ENCODE results near the gene PFKFB4.

DNA sequence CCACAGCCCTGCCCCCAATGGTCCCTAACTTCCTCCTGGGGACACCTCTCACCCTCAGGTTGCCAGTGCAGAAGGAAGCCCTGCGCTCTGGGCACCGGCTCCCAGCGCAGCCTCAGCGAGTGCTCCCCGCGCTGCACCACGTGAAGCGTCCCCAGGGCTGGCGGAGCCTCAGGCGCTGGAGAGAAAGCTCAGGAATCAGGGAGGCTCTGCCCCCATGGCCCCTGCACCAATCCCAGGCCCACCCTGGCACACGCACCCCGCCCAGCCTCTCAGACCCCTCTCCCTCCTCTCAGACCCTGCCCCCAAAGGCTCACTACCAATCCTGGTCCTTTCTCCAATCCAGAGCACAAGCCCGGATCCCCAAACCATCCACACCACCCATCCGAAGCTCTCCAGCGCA is 31.6 kb upstream of the PFKFB4 start:
- TF ChIP-seq RFX5 (IDR thresholded peaks at IDR 0.05; ENCODE audit: low read depth, low read length): no peak
- TF ChIP-seq, protein P1, sequence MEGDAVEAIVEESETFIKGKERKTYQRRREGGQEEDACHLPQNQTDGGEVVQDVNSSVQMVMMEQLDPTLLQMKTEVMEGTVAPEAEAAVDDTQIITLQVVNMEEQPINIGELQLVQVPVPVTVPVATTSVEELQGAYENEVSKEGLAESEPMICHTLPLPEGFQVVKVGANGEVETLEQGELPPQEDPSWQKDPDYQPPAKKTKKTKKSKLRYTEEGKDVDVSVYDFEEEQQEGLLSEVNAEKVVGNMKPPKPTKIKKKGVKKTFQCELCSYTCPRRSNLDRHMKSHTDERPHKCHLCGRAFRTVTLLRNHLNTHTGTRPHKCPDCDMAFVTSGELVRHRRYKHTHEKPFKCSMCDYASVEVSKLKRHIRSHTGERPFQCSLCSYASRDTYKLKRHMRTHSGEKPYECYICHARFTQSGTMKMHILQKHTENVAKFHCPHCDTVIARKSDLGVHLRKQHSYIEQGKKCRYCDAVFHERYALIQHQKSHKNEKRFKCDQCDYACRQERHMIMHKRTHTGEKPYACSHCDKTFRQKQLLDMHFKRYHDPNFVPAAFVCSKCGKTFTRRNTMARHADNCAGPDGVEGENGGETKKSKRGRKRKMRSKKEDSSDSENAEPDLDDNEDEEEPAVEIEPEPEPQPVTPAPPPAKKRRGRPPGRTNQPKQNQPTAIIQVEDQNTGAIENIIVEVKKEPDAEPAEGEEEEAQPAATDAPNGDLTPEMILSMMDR (conservative IDR thresholded peaks at IDR 0.05; ENCODE audit: low read depth, low read length): no peak
- TF ChIP-seq SMC3 (IDR thresholded peaks at IDR 0.05; ENCODE audit: low read depth, low read length): no peak
- TF ChIP-seq USF2 (IDR thresholded peaks at IDR 0.05; ENCODE audit: low read depth, low read length): no peak
- no peak for TF ChIP-seq BHLHE40 (IDR thresholded peaks at IDR 0.05; ENCODE audit: low read depth, low read length)
- TF ChIP-seq MAZ (IDR thresholded peaks at IDR 0.05; ENCODE audit: borderline replicate concordance, low read depth, low read length): no peak
- no peak for TF ChIP-seq POLR2A (IDR thresholded peaks at IDR 0.05; ENCODE audit: low read depth, low read length)
- TF ChIP-seq RAD21 (IDR thresholded peaks at IDR 0.05; ENCODE audit: low read length): no peak
- no peak for TF ChIP-seq CEBPB (IDR thresholded peaks at IDR 0.05; ENCODE audit: low read depth, low read length)
- TF ChIP-seq NFE2L2 (IDR thresholded peaks at IDR 0.05; ENCODE audit: low read depth, low read length): no peak
- no peak for TF ChIP-seq FOS (IDR thresholded peaks at IDR 0.05; ENCODE audit: low read depth, low read length)
- TF ChIP-seq CHD1 (IDR thresholded peaks at IDR 0.05; ENCODE audit: low read depth, low read length): no peak
